ENCODE measurements around the gene HERC4. TPM values are rescaled to one million over a fixed set of nuclear protein-coding genes. Genes with fewer than 3 reads are reported as not detected.

Gene HERC4
- total RNA-seq, 1 experiment from 2014 or later: 39.4 TPM

- TF ChIP-seq, protein P1, sequence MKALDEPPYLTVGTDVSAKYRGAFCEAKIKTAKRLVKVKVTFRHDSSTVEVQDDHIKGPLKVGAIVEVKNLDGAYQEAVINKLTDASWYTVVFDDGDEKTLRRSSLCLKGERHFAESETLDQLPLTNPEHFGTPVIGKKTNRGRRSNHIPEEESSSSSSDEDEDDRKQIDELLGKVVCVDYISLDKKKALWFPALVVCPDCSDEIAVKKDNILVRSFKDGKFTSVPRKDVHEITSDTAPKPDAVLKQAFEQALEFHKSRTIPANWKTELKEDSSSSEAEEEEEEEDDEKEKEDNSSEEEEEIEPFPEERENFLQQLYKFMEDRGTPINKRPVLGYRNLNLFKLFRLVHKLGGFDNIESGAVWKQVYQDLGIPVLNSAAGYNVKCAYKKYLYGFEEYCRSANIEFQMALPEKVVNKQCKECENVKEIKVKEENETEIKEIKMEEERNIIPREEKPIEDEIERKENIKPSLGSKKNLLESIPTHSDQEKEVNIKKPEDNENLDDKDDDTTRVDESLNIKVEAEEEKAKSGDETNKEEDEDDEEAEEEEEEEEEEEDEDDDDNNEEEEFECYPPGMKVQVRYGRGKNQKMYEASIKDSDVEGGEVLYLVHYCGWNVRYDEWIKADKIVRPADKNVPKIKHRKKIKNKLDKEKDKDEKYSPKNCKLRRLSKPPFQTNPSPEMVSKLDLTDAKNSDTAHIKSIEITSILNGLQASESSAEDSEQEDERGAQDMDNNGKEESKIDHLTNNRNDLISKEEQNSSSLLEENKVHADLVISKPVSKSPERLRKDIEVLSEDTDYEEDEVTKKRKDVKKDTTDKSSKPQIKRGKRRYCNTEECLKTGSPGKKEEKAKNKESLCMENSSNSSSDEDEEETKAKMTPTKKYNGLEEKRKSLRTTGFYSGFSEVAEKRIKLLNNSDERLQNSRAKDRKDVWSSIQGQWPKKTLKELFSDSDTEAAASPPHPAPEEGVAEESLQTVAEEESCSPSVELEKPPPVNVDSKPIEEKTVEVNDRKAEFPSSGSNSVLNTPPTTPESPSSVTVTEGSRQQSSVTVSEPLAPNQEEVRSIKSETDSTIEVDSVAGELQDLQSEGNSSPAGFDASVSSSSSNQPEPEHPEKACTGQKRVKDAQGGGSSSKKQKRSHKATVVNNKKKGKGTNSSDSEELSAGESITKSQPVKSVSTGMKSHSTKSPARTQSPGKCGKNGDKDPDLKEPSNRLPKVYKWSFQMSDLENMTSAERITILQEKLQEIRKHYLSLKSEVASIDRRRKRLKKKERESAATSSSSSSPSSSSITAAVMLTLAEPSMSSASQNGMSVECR (CRISPR knock-in tag; IDR thresholded peaks at IDR 0.05; ENCODE audit: borderline replicate concordance): no peak
Measured at GRCh38 chr10:68088740-68089139, 13.7 kb upstream of the HERC4 start (continued).

DNA sequence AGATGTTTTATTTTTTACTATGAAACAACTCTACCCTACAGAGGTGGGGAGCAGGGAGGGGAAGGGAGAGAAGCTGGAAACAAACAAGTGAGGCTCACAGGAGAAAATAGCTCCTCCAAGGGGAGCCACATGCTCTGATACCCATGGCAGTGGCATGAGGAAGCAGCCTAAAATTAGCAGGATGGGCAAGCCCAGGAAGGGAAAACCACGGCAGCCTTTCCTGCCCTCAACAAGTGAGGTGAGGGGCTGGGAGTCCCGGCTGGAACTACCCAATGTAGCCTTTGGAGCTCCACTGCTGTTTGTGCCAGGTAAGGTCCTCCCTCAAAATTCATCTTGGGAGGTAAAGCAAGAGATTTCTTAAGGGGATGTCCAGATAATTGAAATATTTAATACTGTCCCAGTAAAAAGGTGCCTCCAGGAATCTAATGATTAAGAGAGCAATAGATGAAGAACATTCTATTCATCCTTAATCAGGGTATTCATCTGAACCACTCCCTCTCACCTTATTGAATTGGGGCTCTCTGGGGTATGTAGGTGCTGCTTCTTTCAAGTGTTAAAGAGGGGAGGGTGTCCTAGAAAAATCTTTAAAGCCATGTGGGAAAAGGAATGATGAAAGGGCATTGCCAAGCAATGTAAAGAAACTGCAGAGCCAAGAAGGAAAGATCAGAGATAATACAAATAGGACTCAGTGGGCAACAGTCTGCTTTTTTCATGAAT, 12.8 kb upstream of the HERC4 start:
- Mint-ChIP-seq H3K36me3 (no peaks in the 10 kb centered on the region), H3K4me3 (no peak overlapping the region), H3K27ac (peak overlapping the region; percentile 82), H3K9me3 (no peaks in the 10 kb centered on the region), H3K27me3 (ENCODE audit: low read depth) (no peaks in the 10 kb centered on the region), H3K4me1 (peaks cover 19% of the 10 kb centered on the region)
- DNase-seq (ENCODE audit: low spot score) (no peak), ATAC-seq (peak; percentile 88)
- no peak for TF ChIP-seq SOX15 (CRISPR knock-in tag; IDR thresholded peaks at IDR 0.05)
- no peak for TF ChIP-seq SP1 (CRISPR knock-in tag; conservative IDR thresholded peaks at IDR 0.05)
- TF ChIP-seq, protein P2, sequence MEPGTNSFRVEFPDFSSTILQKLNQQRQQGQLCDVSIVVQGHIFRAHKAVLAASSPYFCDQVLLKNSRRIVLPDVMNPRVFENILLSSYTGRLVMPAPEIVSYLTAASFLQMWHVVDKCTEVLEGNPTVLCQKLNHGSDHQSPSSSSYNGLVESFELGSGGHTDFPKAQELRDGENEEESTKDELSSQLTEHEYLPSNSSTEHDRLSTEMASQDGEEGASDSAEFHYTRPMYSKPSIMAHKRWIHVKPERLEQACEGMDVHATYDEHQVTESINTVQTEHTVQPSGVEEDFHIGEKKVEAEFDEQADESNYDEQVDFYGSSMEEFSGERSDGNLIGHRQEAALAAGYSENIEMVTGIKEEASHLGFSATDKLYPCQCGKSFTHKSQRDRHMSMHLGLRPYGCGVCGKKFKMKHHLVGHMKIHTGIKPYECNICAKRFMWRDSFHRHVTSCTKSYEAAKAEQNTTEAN (CRISPR knock-in tag; IDR thresholded peaks at IDR 0.05): no peak
- TF ChIP-seq JAZF1 (CRISPR knock-in tag; IDR thresholded peaks at IDR 0.05): no peak
- TF ChIP-seq NFYB (CRISPR knock-in tag; conservative IDR thresholded peaks at IDR 0.05; ENCODE audit: low read depth): no peak
- no peak for TF ChIP-seq CREB1 (CRISPR knock-in tag; IDR thresholded peaks at IDR 0.05)
- POLR2A ChIA-PET: no interaction called here
- CTCF ChIA-PET: interaction anchor here (1.0 to 1.6 kb wide), 3 partner anchors 67 to 299 kb away, joined by 3 to 5 read pairs (median 4); no protein-coding TSS in a partner anchor

- ATAC-seq (no peak), DNase-seq (ENCODE audit: low spot score) (no peak)
- no peaks in the 10 kb centered on the region for H3K27me3 Mint-ChIP-seq (ENCODE audit: low read depth)
- TF ChIP-seq, protein P3, sequence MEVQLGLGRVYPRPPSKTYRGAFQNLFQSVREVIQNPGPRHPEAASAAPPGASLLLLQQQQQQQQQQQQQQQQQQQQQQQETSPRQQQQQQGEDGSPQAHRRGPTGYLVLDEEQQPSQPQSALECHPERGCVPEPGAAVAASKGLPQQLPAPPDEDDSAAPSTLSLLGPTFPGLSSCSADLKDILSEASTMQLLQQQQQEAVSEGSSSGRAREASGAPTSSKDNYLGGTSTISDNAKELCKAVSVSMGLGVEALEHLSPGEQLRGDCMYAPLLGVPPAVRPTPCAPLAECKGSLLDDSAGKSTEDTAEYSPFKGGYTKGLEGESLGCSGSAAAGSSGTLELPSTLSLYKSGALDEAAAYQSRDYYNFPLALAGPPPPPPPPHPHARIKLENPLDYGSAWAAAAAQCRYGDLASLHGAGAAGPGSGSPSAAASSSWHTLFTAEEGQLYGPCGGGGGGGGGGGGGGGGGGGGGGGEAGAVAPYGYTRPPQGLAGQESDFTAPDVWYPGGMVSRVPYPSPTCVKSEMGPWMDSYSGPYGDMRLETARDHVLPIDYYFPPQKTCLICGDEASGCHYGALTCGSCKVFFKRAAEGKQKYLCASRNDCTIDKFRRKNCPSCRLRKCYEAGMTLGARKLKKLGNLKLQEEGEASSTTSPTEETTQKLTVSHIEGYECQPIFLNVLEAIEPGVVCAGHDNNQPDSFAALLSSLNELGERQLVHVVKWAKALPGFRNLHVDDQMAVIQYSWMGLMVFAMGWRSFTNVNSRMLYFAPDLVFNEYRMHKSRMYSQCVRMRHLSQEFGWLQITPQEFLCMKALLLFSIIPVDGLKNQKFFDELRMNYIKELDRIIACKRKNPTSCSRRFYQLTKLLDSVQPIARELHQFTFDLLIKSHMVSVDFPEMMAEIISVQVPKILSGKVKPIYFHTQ (CRISPR knock-in tag; IDR thresholded peaks at IDR 0.05): no peak
- TF ChIP-seq, protein P2 (CRISPR knock-in tag; IDR thresholded peaks at IDR 0.05): no peak
- TF ChIP-seq ATF1 (CRISPR knock-in tag; IDR thresholded peaks at IDR 0.05): no peak
- no peak overlapping the region for H3K4me3 Mint-ChIP-seq
- CTCF ChIA-PET: interaction anchor here (1.0 to 1.6 kb wide), 3 partner anchors 68 to 298 kb away, joined by 3 to 5 read pairs (median 4); no protein-coding TSS in a partner anchor
- H3K36me3 Mint-ChIP-seq: no peaks in the 10 kb centered on the region
- peaks cover 25% of the 10 kb centered on the region for H3K4me1 Mint-ChIP-seq
- no peaks in the 10 kb centered on the region for H3K9me3 Mint-ChIP-seq
- POLR2A ChIA-PET: interaction anchor here (0.9 kb wide), 1 partner anchor 245 kb away, joined by 3 read pairs; the partner anchor contains the start of gene HNRNPH3
- peak overlapping the region; percentile 82; the same call in 1 of the 2 replicates for H3K27ac Mint-ChIP-seq
Measured at GRCh38 chr10:68086910-68087684, 12.0 kb upstream of the HERC4 start.

Measured in WTC11 (cell line).